ENCODE measurements around the gene SRCIN1.
"Not testable (repeated sequence)": the region's sequence is repeated elsewhere in the genome, so short reads cannot be mapped to it uniquely, and the experiment has no call there.

Gene SRCIN1, protein sequence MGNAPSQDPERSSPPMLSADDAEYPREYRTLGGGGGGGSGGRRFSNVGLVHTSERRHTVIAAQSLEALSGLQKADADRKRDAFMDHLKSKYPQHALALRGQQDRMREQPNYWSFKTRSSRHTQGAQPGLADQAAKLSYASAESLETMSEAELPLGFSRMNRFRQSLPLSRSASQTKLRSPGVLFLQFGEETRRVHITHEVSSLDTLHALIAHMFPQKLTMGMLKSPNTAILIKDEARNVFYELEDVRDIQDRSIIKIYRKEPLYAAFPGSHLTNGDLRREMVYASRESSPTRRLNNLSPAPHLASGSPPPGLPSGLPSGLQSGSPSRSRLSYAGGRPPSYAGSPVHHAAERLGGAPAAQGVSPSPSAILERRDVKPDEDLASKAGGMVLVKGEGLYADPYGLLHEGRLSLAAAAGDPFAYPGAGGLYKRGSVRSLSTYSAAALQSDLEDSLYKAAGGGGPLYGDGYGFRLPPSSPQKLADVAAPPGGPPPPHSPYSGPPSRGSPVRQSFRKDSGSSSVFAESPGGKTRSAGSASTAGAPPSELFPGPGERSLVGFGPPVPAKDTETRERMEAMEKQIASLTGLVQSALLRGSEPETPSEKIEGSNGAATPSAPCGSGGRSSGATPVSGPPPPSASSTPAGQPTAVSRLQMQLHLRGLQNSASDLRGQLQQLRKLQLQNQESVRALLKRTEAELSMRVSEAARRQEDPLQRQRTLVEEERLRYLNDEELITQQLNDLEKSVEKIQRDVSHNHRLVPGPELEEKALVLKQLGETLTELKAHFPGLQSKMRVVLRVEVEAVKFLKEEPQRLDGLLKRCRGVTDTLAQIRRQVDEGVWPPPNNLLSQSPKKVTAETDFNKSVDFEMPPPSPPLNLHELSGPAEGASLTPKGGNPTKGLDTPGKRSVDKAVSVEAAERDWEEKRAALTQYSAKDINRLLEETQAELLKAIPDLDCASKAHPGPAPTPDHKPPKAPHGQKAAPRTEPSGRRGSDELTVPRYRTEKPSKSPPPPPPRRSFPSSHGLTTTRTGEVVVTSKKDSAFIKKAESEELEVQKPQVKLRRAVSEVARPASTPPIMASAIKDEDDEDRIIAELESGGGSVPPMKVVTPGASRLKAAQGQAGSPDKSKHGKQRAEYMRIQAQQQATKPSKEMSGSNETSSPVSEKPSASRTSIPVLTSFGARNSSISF

DNA sequence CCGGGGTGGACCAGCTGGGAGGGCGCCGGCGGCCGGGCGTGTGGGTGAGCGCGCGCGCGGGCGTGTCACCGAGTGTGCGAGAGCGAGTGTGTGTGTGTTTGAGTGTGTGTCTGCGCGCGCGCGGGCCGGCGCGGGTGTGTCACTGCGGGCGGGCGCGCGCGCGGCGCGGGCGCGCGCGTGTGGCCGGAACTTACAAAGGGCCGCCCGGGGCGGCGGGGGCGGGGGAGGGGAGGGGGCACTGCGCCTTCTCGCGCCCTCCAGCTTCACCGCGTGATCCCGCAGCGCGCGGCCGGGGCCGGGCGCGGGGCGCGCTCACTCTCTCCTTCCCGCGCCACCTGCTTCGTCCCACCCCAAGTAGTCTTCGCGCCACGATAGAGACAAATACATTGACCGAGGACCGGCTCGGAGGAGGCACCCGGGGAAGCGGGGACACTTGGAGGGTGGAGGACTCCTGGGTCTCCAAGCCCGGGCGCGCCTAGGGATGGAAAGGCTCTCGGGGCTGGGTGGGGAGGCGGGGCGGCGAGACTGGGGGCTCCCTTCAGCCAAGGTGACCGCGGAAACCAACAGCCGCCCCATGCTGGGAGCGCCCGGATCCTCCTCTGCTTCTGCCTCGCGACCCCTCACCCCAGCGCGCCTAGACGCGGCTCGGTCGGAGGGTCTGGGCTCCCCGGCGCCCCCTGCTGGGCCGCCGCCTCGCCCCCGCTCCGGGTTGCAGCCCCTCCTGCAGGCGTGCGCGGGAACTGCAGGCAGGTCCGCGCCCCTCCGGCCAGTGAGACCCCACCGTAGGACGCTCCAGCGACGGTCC lies at the start of gene SRCIN1:
Gene SRCIN1 (minus strand): TSS at position 112 of the 805 bp plus-strand sequence. CDS start 247 bp downstream, outside the sequence.
- peak; percentile 46 for DNase-seq (ENCODE audit: low spot score)

DNA sequence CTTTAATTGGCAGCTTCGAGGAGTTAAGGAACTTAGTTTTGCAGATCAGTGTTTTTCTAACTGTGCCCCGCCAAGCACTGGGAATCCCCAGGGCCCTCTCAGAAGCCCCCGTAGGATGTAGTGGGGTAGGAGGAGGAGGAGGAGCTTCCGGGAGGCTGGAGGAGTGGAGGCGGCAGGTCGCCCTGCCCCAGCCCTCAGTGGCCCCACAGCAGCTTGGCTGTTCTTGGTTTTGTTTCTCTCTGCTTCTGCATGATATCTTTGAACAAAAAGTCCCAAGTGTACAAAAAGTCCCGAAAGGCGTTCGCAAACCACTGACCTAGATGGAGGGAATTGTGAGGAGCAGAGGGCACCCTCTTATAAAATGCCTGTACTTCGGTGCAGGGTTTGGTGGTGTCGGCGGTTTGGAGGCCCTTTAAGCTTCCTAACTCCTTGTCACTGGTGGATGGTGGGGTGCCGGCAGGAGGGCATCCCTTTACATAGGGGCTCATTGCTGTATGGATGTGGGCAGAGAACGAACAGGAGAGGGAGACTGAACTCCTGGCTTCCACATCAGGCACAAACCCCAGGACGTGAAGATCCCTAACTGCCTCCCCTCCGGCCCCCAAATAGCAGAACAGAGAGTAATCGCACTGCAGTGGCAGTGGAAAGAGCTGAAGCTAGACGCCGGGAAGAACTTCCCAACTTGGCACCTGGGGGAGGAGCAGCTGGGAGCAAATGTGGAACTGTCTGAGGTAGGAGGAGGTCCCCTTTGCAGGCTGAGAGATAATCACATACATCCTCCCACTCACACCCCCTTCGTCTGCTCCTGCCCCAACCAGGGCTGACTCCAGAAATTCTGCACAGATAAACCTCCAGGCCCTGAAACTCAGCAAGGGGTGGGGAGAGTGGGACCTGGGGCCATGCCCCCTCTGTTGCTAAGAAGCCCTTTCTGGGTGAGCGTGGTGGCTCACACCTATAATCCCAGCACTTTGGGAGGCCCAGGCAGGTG lies 49.0 kb upstream of the SRCIN1 start:
- no peak for DNase-seq (ENCODE audit: low spot score)

DNA sequence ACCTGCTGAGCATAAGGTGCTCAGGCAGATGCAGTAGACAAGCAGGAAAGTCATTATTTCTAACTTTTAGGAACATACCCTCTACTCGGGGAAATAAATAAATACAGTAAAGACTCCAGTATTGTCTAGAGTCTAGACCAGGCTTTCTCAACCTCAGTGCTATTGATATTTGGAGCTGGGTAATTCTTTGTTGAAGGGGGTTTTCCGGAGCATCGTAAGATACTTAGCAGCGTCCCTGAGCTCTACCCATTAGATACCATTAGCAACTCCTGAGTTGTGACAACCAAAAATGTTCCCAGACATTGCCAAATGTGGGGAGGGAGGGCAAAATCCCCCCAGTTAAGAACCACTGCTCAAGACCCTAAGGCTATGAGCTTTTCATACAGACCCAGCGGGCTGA lies 47.9 kb upstream of the SRCIN1 start:
- no peak for DNase-seq (ENCODE audit: low spot score)

DNA sequence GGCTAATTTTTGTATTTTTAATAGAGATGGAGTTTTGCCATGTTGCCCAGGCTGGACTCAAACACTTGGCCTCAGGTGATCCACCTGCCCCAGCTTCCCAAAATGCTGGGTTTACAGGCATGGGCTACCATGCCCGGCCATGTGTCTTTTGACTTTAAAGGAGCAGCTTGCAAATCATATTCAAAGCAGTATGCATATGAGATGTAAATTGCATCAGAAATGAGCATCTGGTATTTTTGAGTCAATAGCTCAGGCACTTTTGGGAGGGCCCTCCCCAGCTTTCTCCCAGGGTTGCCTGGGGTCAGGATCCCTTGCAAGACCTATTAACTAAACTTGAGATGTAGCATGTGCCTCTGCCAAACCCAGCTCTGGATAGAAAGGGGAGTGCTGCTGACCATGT lies 47.5 kb upstream of the SRCIN1 start:
- DNase-seq (ENCODE audit: low spot score): no peak

DNA sequence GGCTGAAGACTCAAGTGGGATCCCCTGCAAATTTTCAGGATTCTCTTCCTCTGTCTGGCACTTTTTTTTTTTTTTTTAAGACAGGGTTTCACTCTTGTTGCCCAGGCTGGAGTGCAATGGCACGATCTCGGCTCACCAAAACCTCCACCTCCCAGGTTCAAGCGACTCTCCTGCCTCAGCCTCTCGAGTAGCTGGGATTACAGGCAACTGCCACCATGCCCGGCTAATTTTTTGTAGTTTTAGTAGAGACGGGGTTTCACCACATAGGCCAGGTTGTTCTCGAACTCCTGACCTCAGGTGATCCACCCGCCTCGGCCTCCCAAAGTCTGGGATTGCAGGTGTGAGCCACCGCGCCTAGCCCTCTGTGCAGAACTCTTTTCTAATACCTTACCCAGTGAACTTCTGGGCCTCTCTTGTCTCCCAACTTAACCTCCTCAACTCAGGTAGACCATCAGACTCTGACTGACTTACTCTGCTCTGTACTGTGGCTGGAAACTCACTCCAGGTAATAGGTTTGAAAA lies 45.0 kb upstream of the SRCIN1 start:
- not testable (repeated sequence) for DNase-seq (ENCODE audit: low spot score)

DNA sequence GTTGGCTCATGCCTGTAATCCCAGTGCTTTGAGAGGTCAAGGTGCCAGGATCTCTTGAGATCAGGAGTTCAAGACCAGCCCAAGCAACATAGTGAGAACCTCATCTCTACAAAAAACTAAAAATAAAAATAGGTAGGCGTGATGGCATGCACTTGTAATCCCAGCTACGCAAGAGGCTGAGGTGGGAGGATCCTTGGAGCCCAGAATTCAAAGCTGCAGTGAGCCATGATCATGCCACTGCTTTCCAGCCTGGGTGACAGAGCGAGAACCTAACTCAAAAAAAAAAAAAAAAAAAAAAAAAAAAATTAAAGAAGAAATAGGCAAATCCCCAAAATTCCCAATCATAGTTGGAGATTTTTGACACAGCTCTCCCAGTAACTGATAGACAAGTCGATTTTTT lies 32.2 kb upstream of the SRCIN1 start:
- no peak for DNase-seq (ENCODE audit: low spot score)

DNA sequence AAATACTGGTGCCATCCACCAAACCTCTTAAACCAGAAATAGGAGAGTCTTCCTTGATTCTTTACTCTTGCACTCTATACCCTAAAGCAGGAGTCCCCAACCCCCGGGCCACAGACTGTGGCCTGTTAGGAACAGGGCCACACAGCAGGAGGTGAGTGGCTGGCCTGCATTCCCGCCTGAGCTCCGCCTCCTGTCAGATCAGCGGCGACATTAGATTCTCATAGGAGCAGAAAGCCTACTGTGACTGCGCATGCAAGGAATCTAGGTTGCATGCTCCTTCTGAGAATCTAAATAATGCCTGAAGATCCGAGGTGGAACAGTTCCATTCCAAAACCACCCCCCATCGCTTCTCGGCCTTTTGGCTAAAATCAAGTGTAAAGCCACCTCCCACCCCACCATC lies 30.3 kb upstream of the SRCIN1 start:
- DNase-seq (ENCODE audit: low spot score): no peak

DNA sequence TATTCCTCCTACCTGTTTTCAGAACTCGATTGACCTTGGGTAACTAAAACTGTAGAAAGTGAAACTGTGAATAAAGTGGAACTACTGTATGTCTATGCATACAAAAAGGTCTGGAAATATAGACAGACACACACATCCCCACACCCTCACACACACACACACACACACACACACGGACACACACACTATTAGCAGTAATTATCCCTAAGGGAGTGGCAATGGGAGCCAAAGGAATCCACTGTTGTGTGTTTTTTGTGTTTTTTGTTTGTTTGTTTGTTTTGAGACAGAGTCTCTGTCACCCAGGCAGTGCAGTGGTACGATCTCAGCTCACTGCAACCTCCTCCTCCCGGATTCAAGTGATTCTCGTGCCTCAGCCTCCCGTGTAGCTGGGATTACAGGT lies 26.6 kb upstream of the SRCIN1 start:
- DNase-seq (ENCODE audit: low spot score): no peak

DNA sequence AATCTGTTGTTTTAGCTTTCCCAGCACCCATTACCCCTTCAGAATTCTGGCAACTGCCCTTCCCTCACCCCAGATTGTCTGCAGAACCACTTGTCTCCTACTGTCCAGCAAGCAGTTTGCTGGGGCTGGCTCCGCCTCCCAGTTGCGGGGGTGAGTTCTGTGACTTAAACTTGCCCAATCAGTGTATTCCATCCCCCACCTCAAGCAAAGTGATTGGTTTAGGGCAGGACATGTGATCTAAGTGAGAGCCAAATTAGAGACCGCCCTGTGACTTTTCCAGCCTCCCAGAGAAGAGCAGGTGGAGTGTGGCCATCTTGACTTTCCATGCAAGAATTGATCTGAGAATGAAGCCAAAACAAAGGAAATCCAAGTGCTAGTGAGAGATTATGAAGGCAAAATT lies 22.7 kb upstream of the SRCIN1 start:
- DNase-seq (ENCODE audit: low spot score): no peak

DNA sequence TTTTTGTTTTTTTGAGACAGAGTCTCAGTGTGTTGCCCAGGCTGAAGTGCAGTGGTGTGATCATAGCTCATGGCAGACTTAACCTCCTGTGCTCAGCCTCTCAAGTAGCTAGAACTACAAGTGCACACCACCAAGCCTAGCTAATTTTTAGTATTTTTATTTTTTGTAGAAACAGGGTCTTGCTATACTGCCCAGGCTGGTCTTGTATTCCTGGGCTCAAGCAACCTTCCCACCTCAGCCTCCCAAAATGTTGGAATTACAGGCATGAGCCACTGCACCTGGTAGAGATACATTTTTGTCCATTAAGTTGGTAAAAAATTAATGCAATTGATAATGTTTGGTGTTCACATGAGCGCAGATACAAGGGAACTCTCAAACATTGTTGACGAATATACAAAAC lies 22.2 kb upstream of the SRCIN1 start:
- DNase-seq (ENCODE audit: low spot score): no peak

DNA sequence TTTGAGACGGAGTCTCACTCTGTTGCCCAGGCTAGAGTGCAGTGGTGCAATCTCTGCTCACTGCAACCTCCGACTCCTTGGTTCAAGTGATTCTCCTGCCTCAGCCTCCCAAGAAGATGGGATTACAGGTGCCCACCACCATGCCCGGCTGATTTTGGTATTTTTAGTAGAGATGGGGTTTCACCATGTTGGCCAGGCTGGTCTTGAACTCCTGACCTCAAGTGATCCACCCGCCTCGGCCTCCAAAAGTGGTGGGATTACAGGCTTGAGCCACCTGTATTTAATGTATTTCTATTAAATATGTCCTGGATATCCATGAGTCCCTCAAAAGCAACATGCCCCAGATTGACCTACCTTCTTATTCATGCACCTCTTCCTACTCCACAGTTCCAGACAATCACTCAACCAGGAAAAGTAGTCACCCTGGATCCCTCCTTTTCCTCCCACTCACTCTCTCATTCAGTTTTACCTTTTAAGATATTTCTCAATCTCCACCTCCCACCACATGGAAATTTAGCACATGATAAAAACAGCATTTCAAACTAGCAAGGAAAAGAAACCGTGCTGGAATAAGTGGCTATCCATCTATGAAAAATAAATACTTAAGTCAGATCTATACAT lies 21.0 kb upstream of the SRCIN1 start:
- not testable (repeated sequence) for DNase-seq (ENCODE audit: low spot score)

DNA sequence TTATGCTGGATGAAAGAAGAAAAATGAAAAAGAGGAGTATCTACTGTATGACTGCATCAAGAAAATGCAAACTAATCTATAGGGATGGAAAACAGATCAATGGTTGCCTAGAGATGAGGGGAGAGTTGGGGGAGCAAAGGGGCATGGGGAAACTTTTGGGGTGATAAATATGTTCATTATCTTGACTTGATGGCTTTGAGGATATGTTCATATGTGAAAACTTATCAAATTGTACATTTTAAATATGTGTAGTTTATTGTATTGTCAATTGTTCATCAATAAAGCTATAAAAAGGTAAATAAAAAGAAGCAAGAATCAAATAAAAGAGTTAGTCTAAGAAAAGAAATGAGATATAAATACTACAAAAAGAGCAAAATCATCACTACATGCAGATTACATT lies 19.7 kb upstream of the SRCIN1 start:
- DNase-seq (ENCODE audit: low spot score): no peak

DNA sequence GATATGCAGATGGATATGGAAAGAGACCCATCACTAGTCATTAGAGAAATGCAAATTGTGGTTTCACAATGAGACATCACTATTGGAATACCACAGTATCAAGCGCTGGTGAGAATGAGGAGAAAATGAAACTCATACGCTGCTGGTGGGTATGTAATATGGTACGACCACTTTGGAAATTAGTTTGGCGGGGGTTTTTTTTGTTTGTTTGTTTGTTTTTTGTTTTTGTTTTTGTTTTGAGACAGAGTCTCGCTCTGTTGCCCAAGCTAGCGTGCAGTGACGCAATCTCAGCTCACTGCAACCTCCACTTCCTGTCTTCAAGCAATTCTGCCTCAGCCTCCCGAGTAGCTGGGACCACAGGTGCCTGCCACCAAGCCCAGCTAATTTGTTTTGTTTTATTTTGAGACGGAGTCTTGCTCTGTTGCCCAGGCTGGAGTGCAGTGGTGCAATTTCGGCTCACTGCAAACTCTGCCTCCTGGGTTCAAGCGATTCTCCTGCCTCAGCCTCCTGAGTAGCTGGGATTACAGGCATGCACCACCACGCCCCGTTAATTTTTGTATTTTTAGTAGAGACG lies 19.1 kb upstream of the SRCIN1 start:
- not testable (repeated sequence) for DNase-seq (ENCODE audit: low spot score)

DNA sequence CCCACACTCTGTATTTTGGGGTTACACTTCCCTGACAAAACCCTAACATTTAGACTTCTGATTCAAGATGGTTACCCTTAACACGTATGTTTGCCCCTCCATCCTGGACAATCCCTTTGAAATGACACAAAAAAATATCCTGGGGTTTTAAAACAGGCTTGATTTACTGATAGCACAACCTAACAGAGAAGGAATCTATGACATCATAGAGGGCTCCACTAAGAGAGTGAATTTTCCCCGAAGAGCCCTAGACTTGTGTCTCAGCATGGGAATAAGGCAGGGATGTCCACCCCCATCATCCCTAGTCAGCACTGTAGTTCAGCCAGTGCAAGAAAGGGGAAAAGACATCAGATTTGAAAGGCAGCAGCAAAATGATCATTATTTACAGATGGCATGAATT lies 15.8 kb upstream of the SRCIN1 start:
- no peak for DNase-seq (ENCODE audit: low spot score)

DNA sequence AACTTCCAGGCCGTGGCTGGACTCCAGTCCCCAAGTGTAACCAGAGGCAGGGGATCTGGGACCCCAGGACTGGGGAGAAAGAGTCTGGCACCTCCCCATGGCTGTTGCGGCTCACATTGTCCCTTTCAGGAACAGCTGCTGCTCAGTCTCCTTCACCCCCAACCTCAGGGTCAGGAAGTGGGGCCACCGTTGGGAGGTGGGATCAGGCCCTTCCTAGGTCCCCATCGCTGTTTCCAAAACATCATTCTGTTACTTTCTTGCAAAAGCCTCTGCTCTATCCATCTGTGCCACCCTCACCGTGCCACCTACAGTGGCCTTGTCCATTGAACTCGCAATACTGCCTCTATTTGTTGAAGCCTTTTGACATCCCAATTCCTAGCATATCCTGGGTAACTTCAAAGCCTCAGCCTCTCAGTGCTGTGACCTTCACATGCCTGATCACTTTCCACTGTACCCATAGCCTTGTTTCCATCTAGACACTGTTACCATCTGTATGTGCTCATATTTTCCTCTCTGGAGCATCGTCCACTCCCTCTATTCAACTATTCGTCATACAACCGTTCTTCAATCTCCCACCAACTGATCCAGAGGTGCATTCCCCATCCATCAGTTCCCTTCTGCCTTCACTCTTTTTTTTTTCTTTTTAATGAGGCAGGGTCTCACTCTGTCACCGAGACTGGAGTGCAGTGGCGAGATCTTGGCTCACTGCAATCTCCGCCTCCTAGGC lies 15.0 kb upstream of the SRCIN1 start:
- no peak for DNase-seq (ENCODE audit: low spot score)

DNA sequence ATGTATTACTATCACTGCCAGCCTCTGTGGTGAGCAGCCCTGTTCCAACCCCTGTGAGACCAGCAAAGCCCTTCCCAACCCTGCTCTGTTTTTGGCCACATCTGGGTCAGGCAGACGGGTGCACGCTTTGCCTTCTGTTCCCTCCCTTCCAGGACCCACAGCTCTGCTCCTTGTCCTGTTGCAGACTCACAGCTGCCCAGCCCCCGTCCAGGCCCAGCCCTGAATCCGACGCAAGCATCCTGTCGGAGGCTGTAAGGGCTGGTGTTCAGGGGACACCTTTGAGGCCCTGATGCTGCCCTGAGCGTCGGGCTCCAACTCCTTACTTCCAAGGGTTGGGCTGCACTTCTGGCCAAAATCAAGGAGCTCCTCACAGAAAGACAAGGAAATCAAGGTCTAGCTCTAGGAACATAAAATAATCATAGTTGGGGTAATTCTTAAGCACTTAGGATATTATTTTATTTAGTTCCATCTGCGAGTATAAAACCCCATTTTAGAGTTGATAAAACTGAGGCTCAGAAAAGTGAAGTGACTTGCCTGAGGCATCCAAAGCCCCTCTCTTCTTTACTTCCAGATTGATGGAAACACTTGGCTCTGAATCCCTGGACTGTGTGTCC lies 14.3 kb upstream of the SRCIN1 start:
- no peak for DNase-seq (ENCODE audit: low spot score)

DNA sequence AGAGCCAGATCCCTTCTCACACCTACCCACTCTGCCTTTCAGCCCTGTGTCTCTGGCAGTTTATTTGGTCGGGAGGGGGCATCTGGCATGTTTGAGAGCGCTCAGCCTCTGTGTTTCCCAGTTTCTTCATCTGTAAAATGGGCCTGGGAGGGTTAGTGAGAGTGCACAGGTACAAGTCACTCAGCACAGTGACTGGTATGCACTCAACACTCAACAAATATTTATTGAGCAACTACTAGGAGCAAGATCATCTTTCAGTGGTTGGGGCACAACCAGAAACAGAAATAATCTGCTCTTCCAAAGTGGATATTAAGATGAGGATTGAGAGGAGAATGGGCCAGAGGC lies 13.7 kb upstream of the SRCIN1 start:
- DNase-seq (ENCODE audit: low spot score): no peak
